T-helper 1 cell treated with Interleukin-12 subunit alpha and Interleukin-12 subunit beta and Interleukin-4 antibody, amounts not matched to agents 30 ng/mL and 1 ng/mL, for 36 hours (primary cell): ENCODE data around the gene SLC39A11. TPM values are rescaled to one million over a fixed set of nuclear protein-coding genes. Genes with fewer than 3 reads are reported as not detected.

Source experiments
- intact Hi-C: fragments of 100-400 bp; cut with micrococcal nuclease; formaldehyde crosslinking; loops from one replicate; pipeline ENCODE4 v1.15.1; 2024
- total RNA-seq: library from RNA; stranded (reverse); gene quantifications from 2 replicates; pipeline ENCODE4 v1.2.3, GENCODE V29; 2022

SLC39A11 gene
- total RNA-seq, 1 donor from 2014 or later, result 27.9 TPM

DNA sequence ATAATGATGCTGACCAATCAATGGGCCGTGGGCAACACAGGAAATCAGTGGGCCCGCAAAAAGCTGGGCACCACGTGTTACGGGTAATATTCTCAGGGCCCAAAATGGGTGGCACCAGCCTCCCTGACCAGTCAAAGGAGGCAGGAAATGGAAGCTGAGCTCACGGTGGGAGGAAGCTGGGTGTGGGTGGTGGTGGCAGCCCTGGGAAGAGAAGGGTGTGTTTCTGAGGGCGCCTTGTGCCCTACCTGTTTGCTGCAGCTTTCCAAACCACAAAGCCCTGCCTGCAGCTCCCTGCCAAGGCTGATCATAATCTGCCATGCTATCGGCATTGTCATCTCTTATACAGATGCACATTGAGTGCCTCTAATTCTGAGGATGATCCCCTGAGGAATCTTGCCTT is 457.9 kb downstream of the SLC39A11 start:
- intact Hi-C loops, result no loop called here

DNA sequence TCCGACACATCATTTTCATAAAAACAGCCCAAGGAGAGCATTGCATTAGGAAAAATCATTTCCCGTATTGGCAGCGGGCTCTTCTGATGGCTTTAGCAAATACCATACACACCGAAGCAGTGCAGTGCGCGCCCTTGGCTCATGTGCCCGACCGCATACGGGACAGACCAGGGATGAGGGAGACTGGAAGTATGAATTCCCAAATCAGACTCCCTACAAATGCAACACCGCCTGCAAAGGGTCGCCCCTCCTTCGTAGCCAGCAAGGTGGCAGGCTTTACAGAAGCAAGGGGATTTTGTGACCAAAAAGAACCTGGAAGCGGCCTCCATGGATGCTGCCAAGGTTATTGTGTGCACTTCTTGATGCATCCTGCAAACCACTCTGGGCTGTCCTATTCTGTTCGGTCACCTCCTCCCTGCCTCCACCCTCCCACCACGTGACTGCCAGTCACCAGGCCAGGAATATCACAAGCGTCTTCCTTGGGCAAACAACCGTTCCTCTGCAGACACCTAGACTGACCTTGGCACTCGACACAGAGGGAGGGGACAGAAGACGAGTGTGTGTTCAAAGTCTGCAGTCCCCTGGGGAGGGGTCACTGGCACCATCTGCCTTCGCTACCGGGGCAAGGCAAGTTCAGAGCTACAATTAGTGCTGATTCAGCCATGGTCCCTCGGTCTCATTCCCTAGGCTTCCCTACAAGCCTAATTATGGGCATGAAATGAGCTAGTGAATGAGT is 460.4 kb downstream of the SLC39A11 start:
- intact Hi-C loops, result no loop called here

DNA sequence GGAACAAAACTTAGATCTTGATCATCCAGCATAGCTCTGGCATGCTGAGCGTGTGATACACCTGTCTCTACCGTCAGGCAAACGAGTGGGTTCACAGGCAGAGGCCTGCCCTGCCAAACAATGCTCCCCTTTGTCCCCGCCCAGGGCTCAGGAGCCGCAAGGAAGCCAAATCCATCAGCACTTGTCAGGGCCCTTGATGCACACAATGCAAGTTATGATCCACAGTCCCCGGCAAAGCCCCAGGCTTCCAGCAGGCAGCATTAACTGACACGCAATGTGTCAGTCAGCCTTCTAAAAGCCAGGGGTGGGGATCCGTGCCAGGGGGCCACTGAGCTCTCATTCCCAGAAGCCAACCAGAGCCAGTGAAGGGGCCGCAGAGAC is 460.9 kb downstream of the SLC39A11 start:
- intact Hi-C loops, result no loop called here

DNA sequence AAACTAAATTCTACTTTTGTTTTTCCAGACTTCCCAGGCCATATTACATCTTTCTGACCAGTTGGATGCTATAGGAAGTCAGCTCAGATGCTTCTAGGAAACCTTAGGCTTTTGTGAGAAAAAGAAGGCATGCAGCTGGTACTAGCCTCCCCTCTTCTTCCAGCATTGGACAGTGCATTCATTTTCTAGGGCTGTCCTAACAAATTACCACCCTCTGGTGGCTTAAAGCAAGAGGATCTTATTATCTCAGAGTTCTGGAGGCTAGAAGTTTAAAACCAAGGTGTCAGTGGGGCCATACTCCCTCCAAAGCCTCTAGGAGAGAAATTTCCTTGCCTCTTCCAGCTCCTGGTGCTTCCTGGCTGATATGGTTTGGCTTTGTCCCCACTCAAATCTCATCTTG is 467.8 kb downstream of the SLC39A11 start:
- intact Hi-C loops, result no loop called here

DNA sequence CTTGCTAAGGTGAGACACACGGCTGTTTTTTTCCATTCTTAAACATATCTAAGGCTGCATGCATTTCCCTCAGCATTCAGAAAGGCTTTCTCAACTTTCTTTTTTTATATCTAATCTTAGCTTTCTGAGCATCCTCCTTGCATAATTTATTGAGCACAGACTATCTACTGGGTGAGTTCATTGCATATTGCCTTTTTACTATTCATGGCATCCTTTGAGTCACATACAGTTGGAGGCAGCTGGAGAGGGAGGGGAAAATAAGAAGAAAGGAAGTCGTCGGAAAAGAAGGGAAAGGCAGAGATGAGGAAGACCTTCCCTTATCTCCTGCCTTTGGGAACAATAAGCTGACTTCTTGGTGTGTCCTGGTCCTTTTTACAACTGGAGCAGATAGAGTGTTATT is 468.3 kb downstream of the SLC39A11 start:
- intact Hi-C loops, result no loop called here

DNA sequence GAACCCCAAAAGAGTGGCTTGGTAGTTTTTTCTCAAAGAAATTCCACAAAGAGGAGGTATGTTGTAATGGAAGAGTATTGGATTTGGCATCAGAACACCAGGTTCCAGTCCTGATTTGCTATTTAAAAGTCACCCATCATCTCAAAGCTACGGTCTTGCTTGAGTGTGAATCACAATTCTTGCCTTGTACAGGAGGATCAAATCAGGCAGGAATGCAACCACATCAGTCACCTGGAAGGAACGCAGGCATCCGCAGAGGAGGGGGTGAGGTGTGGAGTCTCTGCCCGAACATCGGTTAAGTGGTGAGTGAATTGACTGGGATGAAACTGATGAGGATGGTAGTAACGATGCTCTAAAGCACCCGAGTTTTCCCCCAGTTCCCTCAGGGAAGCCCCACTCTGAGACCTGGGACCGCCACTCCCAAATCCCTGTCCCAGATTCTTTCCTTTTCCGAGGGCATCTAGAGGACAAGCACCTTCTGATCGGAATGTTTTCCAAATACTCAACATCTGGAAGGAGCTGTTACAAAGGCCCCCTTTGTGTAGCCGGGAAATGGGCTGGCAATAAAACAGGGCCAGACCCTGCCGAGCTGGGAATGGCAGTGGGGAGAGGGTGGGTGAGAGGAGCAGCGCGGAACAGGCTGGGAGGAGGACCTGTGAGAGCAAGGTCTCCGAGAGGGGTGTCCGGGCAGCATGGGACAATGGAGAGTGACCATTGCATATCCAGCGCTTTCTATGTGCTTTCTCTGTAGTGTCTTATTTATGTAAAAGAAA is 469.6 kb downstream of the SLC39A11 start:
- intact Hi-C loops, result no loop called here

DNA sequence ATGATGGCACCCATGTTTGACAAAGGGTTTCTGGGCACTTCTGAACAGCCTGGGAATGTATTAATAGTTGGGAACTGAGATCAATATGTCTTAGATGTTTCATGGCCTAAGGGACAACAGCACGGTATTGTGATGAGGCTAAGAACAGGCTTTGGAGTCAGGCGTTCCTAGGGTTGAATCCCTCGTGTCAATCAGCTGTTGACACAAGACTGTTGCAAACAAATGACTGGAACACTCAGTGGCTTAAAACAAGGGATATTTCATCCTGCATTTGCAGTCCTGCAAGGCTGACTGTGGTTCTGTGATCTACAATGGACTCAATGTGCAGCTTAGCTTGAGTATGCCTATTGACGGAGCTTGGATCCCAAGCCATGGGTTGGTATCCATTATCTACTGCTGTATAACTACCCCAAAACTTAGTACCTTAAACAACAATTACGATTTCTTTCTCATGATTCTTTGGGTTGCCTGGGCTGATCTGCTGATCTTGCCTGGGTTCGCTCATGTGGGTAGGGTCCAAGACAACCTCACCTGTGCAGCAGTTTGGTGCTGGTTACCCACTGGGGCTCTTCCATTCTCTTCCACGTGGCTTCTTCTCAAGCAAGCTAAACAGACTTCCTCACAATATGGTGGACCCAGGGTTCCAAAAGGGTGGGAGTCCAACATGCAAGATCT is 472.4 kb downstream of the SLC39A11 start:
- intact Hi-C loops, result no loop called here

DNA sequence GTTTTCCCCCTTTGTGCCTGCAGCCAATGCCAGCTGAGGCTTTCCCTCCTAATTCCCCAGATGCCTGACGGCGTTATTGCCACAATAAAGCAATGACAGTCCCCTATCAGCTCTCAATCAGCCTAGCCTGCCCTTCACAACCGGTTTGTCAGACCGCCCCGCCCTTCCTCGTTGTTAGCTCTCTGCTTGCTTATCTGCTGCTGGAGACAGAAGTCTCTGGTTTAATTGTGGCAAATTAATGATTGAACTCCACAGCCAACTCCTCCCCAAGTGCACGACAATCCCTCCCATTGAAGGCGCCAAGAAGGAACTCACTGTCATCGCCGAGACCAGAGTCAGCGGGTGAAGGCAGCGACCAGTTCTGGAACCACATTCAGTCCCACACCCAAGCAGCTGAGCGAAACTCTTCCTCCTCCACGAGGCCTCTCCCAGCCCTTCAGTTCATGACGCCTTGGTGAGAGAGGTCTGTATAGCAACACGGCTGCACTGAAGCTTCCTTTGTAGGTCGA is 474.4 kb downstream of the SLC39A11 start:
- intact Hi-C loops, result no loop called here

DNA sequence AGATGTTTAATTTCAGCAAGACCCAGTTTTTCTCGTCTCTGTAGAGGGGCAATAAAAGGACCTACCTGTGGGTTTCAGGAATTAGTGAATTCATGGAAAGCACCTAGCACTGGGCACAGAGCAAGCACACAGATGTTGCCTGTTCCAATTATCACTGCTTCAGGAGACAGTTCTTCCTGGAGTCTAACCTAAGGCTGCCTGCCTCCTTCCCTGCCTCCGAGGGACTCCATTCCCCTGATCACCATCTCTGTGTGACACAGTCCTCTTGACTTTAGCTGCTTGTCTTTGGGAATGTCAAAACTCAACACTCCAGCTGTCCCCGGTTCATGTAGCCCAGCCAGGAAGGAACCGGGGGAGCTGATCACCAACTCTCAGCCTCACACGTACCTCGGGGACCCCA is 474.9 kb downstream of the SLC39A11 start:
- intact Hi-C loops, result no loop called here

DNA sequence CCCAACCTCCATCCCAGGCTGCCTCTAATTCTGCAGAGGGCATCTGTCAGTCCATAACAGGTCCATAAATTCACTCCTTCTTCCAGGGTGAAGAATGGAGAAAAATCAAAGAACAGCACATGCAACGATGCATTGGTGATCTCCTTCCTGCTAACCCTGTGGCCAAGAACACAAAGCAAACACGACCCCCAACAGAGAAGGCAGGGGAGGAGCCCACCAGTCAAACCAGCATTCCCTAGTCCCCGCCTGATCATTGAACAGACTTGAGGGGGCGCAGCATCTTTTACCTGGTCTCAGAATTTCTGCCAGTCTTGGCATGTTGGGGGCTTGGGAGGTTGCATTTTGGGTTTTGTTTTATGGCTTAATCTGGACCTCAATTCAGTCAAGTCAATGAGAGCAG is 476.0 kb downstream of the SLC39A11 start:
- intact Hi-C loops, result no loop called here

DNA sequence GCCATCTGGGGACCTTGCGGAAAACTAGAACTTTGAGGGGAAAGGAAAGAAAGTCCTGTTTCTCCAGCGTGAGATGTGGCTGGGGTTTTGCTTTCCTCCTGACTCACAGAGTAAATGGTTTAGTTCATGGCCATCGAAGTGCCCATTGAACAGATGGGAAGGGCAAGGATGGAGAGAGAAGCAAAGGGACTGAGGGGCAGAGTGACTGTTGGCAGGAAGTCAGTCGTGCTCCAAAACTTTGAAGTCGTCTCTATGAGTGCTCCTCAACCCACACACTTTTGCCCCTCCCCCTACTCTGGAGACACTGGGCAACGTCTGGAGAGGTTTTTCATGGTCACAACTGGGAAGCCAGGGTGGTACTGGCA is 476.9 kb downstream of the SLC39A11 start:
- intact Hi-C loops, result no loop called here

DNA sequence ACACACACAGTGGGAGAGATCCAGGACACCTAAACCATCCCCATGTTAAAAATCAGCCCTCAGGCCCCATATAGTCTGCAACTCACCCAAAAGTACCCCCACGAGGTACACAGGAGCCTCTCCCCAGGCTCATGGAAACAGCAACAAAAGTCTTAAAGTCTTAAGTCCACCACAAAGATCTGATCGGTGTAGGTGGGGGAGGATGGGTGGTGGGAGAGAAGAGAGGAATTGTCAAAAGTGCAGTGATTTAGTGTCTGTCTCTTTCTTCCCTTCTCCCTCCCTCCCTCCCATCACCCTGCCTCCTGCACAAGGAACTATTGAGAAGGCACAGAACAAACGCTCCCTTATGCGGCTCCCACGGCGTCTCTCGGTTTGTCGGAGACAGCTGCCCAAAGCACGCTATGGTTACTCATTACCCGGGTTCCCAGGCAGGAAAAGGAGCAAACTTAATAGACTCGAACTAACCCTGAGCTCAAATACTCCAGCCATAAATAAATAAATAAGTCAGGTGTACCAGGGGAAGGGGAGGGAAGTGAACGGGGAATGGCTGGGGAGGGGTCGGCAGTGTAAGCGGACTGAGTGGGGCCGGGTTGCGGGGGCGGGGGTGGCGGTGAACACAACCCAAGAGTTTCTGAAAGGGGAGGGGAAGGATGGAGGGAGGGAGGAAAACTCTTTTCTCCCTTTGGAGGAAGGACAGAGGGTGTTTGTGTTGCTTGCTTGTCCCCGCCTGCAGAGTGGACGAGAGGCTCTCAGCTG is 477.4 kb downstream of the SLC39A11 start:
- intact Hi-C loops, result no loop called here

DNA sequence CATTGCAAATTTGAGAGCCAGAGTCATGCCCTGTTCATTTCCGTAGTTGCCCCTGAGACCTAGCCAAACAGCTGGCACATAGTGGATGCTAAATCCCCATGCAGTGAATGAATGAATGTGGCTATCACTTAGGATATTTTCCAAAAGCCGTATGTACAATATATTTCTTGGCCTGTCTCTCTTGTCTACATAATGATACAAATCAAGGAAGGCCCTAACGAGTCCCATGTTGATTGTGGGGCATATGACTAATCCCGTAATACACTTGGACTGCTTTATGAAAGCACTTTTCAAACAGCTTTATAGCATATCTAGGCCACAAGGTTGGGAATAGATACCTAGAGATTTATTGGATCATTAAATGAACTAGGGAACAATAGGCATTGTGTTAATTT is 478.0 kb downstream of the SLC39A11 start:
- intact Hi-C loops, result no loop called here

DNA sequence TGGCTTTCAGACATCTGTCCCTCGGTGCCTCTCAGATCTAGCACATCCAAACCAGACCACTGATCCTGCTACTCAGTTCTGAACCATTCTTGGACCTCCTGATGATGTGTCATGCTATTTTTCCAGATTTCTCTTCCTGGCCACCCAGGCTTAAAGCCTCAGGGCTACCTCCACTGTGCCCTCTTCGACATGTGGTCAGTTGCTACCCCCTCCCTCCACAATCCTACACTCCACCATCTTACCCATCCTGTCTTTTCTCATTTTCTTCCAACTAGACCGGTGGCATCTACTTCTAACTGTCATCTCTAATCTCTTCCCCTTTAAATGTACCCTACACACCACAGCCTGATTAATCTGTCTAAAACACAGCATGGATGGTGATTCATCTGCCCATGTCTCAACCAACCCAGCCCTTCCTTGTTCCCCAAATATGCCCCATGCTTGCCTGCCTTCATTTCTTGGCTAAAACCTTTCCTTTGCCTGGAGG is 478.6 kb downstream of the SLC39A11 start:
- intact Hi-C loops, result no loop called here

DNA sequence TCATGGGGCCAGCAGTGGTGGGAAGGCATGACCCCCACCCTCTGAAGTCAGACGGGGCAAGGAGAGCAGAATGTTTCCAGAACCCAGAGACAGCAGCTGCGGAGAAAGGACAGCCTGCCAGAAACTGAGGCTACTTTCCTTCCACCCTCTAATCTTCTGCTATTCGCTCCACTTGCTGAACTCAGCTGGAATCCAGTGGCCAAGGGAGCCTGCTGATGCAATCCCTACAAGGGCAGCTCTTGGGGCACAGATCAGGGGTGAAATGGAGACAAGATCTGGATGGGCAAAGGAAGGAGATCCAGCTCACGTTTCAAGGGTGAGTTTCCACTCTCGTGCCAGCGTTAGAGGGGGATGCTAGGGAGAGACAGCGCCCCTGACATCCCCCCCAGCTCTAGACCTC is 479.1 kb downstream of the SLC39A11 start:
- intact Hi-C loops, result no loop called here

DNA sequence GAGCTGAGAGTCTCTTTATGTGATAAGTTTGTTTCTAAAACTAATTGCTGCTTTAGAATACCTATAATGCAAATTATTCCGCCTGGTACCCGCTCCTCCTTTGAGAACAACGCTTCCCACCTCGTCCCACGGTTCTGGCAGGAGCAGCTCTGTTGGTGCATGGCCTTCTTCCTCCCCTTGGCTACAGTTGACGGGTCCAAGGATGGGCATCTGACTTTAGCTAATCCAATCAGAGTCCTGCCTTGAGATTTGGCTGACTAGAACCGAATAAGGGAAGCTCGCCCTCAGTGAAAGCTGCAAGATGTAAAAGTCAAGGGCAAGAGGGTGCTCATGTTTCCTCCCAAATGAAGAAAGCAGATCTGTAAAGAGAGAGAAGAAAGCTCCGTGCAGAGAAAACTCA is 481.3 kb downstream of the SLC39A11 start:
- intact Hi-C loops, result no loop called here

DNA sequence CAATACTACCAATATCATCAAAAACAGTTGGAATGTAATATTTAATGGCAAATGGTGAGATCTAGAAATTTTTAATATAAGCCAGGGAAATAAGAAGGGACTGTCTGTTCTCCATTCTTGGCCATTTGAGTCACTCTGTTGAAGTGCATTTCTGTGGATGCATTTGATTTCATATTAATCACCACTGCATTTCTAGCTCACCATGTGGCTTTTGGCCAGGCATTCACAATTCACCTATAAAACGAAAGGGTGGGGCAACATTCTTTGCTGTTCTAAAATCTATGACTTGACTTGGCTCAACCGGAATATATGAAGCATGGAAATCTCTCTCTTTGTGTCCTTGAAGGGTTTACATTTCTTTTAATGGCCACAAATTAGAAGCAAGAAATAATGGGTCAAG is 483.0 kb downstream of the SLC39A11 start:
- intact Hi-C loops, result no loop called here

DNA sequence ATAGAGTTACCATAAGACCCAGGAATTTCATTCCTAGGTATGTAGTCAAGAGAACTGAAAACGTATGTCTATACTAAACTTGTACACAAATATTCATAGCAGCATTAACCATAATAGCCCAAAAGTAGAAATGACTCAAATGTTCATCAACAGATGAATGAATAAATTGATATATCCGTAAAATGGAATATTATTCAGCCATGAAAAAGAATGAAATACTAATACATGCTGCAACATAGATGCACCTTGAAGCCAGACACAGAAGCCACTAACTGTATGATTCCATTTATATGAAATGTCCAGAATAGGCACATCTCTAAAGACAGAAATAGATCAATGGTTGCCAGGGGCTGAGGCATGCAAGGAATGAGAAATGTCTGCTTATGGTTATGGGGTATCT is 484.1 kb downstream of the SLC39A11 start:
- intact Hi-C loops, result no loop called here

DNA sequence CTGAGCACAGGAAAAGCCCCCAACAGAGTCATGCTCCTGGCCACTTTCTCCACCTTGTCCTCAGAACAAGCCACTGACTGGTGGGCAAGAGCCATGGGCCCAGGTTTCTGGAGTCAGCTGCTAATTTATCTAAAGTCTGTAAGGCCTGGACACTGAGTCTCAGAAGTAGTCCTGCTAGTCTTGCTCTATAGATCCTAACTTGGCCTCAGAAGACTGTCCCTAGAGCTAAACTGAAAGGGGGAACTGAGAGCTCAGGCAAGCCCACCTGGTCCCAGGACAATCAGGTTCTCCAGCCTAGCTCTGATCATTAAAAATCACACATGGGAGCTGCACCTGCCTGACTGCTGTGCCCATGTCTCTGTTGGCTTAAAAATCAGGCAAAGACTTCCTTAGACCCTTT is 485.8 kb downstream of the SLC39A11 start:
- intact Hi-C loops, result no loop called here

DNA sequence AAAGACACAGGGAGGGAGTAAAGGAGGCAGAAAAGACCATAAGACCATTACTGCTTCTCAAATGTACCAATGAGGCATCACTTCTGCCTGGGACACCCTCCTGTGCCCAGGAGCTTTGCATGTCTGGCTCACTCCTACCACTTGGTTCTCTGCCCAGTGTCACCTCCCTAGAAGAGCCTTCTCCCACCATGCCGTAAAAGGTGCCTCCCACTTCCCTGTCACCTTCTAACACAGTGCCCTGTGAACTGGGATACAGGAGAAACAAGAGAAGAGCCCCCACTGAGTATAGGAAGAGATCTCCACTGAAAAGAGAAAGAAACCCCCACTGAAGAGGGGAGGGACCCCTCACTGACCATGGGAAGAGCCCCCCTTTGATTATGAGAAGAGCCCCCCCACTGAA is 486.9 kb downstream of the SLC39A11 start:
- intact Hi-C loops, result no loop called here

DNA sequence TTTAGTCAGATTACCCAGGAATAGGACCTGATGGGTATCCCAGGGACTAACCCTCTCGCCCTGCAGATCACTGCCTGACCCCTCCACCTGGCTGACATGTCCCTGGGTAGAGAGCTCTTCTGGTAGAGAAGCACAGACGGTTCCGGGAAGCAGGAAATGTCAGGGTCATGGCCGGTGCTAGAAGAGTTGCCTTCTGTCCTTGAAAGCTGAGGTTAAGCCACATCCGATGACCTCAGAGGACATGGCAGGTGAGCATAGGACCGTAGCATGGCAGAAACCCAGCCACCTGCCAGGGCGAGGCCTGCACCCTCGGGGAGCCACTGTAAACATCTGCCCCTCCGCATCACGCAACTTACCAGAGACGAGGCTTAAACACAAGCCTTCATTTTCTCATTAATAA is 488.0 kb downstream of the SLC39A11 start:
- intact Hi-C loops, result no loop called here
